Hepatocyte (in vitro differentiated cells): Measurements from ENCODE around the gene ATP6V0B.

ENCODE experiments used
- EZH2 ChIP-seq: fragments of 200-600 bp; sonication (generic); IDR thresholded peaks from 2 replicates; pipeline ENCODE4 v1.6.1; 2016; ENCODE audit warnings: antibody characterized with exemption, mild to moderate bottlenecking, borderline replicate concordance
- EZH2phosphoT487 ChIP-seq: fragments of 200-600 bp; sonication (generic); IDR thresholded peaks from one replicate; pipeline ENCODE4 v1.6.1; 2018; ENCODE audit warnings: antibody characterized with exemption, mild to moderate bottlenecking, low read depth, moderate library complexity; ENCODE audit not compliant: unreplicated experiment, severe bottlenecking
- TF ChIP-seq, protein P1 (sequence below): fragments of 200-600 bp; sonication (generic); IDR thresholded peaks from 2 replicates; pipeline ENCODE4 v1.5.1; 2016; ENCODE audit warnings: antibody characterized with exemption, mild to moderate bottlenecking; ENCODE audit not compliant: poor library complexity

GRCh38 chr1:44020464-44020863, 45.7 kb downstream of the ATP6V0B start:
- TF ChIP-seq, protein P1, sequence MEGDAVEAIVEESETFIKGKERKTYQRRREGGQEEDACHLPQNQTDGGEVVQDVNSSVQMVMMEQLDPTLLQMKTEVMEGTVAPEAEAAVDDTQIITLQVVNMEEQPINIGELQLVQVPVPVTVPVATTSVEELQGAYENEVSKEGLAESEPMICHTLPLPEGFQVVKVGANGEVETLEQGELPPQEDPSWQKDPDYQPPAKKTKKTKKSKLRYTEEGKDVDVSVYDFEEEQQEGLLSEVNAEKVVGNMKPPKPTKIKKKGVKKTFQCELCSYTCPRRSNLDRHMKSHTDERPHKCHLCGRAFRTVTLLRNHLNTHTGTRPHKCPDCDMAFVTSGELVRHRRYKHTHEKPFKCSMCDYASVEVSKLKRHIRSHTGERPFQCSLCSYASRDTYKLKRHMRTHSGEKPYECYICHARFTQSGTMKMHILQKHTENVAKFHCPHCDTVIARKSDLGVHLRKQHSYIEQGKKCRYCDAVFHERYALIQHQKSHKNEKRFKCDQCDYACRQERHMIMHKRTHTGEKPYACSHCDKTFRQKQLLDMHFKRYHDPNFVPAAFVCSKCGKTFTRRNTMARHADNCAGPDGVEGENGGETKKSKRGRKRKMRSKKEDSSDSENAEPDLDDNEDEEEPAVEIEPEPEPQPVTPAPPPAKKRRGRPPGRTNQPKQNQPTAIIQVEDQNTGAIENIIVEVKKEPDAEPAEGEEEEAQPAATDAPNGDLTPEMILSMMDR: no peak
- no peak for TF ChIP-seq EZH2phosphoT487
- TF ChIP-seq EZH2: no peak
